CD14-positive monocyte (primary cell): ENCODE results near the gene SHISA6. TPM values are rescaled to one million over a fixed set of nuclear protein-coding genes. Genes with fewer than 3 reads are reported as not detected.

Experiments
- DNase-seq, 3 donors: peaks; one replicate each; pipeline ENCODE4 v3.0.0-alpha.2; 2011 to 2022
- H2AFZ ChIP-seq: 2 replicates; pipeline ENCODE4 v1.6.0; 2012; ENCODE audit warnings: mild to moderate bottlenecking, low read depth, low read length, inconsistent platforms; ENCODE audit not compliant: insufficient read depth, poor library complexity, severe bottlenecking
- H3K27ac ChIP-seq, 2 donors: 1 replicate in 1 of 2; 2 replicates in 1 of 2; pipeline ENCODE4 v1.5.1; 2012 to 2013; ENCODE audit warnings: low read length in 2 of 2, control low read depth in 1 of 2, inconsistent platforms in 1 of 2, low read depth in 1 of 2, mild to moderate bottlenecking in 1 of 2
- H3K27me3 ChIP-seq, 2 donors: one replicate each; pipeline versions ENCODE4 v1.6.0 to v1.6.1; 2011 to 2013; ENCODE audit warnings: low read length in 2 of 2; ENCODE audit not compliant: control insufficient read depth in 2 of 2, insufficient read depth in 2 of 2
- H3K36me3 ChIP-seq, 2 donors: replicated peaks in 1 of 2; 1 replicate in 1 of 2; 2 replicates in 1 of 2; pipeline versions ENCODE4 v1.5.1 to v1.6.1; 2012 to 2013; ENCODE audit warnings: low read length in 2 of 2, control low read depth in 1 of 2, inconsistent platforms in 1 of 2, mild to moderate bottlenecking in 1 of 2; ENCODE audit not compliant: insufficient read depth in 2 of 2, control insufficient read depth in 1 of 2
- H3K4me1 ChIP-seq, 2 donors: 1 replicate in 1 of 2; 2 replicates in 1 of 2; pipeline versions ENCODE4 v1.5.1 to v1.6.1; 2012 to 2013; ENCODE audit warnings: low read length in 2 of 2, control low read depth in 1 of 2, inconsistent platforms in 1 of 2, mild to moderate bottlenecking in 1 of 2, moderate library complexity in 1 of 2; ENCODE audit not compliant: insufficient read depth in 2 of 2, control insufficient read depth in 1 of 2
- H3K4me2 ChIP-seq: replicated peaks from 2 replicates; pipeline ENCODE3; 2012; ENCODE audit warnings: low read length, moderate library complexity, mild to moderate bottlenecking; ENCODE audit not compliant: poor library complexity, severe bottlenecking; ENCODE audit errors: extremely low read depth
- H3K4me3 ChIP-seq, 3 experiments: fragments of 200-600 bp in 1 of 3; sonication (generic) in 1 of 3; replicated peaks in 1 of 3; 1 replicate in 2 of 3; 2 replicates in 1 of 3; pipeline ENCODE4 v1.5.1; 2011 to 2013; ENCODE audit warnings: low read length in 3 of 3, mild to moderate bottlenecking in 3 of 3, control low read depth in 2 of 3, low read depth in 2 of 3, inconsistent platforms in 1 of 3, moderate library complexity in 1 of 3
- H3K79me2 ChIP-seq: 2 replicates; pipeline ENCODE4 v1.6.0; 2012; ENCODE audit warnings: mild to moderate bottlenecking, control low read depth, inconsistent platforms, low read length, moderate library complexity; ENCODE audit not compliant: insufficient read depth
- H3K9ac ChIP-seq: 2 replicates; pipeline ENCODE4 v1.6.0; 2017; ENCODE audit warnings: low read length, mild to moderate bottlenecking; ENCODE audit not compliant: insufficient read depth, poor library complexity, severe bottlenecking
- H3K9me3 ChIP-seq, 2 donors: replicated peaks in 1 of 2; 1 replicate in 1 of 2; 2 replicates in 1 of 2; pipeline versions ENCODE4 v1.5.1 to v1.6.1; 2012 to 2013; ENCODE audit warnings: low read length in 2 of 2, control low read depth in 1 of 2; ENCODE audit not compliant: control insufficient read depth in 1 of 2, insufficient read depth in 1 of 2
- H4K20me1 ChIP-seq: 2 replicates; pipeline ENCODE4 v1.6.0; 2012; ENCODE audit warnings: mild to moderate bottlenecking, low read length, control low read depth, moderate library complexity; ENCODE audit not compliant: insufficient read depth
- H3K27ac Mint-ChIP-seq, 7 donors: one replicate each; pipeline ENCODE4 v1.8.0; 2020; ENCODE audit warnings: mild to moderate bottlenecking in 7 of 7, mixed read lengths in 7 of 7, moderate library complexity in 6 of 7, inconsistent platforms in 2 of 7
- H3K27me3 Mint-ChIP-seq, 3 donors: one replicate each; pipeline ENCODE4 v1.8.0; 2021 to 2022; ENCODE audit warnings: low read depth in 3 of 3, mild to moderate bottlenecking in 3 of 3, mixed read lengths in 3 of 3, moderate library complexity in 3 of 3, inconsistent platforms in 1 of 3
- H3K36me3 Mint-ChIP-seq, 2 donors: one replicate each; pipeline ENCODE4 v1.8.0; 2020; ENCODE audit warnings: mixed read lengths in 2 of 2, inconsistent platforms in 1 of 2, mild to moderate bottlenecking in 1 of 2
- H3K4me1 Mint-ChIP-seq: one replicate; pipeline ENCODE4 v1.8.0; 2020; ENCODE audit warnings: mild to moderate bottlenecking, mixed read lengths
- H3K4me3 Mint-ChIP-seq, 2 donors: one replicate each; pipeline ENCODE4 v1.8.0; 2020; ENCODE audit warnings: mild to moderate bottlenecking in 2 of 2, mixed read lengths in 2 of 2, moderate library complexity in 1 of 2
- H3K9me3 Mint-ChIP-seq, 7 donors: one replicate each; pipeline ENCODE4 v1.8.0; 2020 to 2022; ENCODE audit warnings: mixed read lengths in 7 of 7, mild to moderate bottlenecking in 6 of 7, moderate library complexity in 6 of 7, inconsistent platforms in 2 of 7
- WGBS: methylation state at CpG from one replicate; pipeline ENCODE4 v1.1.5; 2013; ENCODE audit warnings: missing lambda C conversion rate; ENCODE audit not compliant: insufficient coverage; 5-methylcytosine and 5-hydroxymethylcytosine counted together
- intact Hi-C, 2 donors: fragments of 100-400 bp; cut with micrococcal nuclease; formaldehyde crosslinking; loops; one replicate each; pipeline versions ENCODE4 v1.15.0 to v1.15.1; 2023
- polyA plus RNA-seq, 3 donors: library from polyadenylated mRNA; depleted of rRNA in 1 of 3; unstranded in 2 of 3; stranded (reverse) in 1 of 3; fragments of 300-500 nt in 2 of 3; fragments of >200 nt in 1 of 3; fragmentation: Illumina TruSeq in 2 of 3; gene quantifications; 1 replicate in 2 of 3; 2 replicates in 1 of 3; pipeline ENCODE4 v1.2.3, GENCODE V29; 2012 to 2021
- TF ChIP-seq, protein P1 (sequence below): fragments of 200-600 bp; IDR thresholded peaks from one replicate; pipeline ENCODE4 v1.8.0; 2022; ENCODE audit warnings: antibody characterized with exemption, mild to moderate bottlenecking

Gene SHISA6
- polyA plus RNA-seq, 3 donors: not detected

DNA sequence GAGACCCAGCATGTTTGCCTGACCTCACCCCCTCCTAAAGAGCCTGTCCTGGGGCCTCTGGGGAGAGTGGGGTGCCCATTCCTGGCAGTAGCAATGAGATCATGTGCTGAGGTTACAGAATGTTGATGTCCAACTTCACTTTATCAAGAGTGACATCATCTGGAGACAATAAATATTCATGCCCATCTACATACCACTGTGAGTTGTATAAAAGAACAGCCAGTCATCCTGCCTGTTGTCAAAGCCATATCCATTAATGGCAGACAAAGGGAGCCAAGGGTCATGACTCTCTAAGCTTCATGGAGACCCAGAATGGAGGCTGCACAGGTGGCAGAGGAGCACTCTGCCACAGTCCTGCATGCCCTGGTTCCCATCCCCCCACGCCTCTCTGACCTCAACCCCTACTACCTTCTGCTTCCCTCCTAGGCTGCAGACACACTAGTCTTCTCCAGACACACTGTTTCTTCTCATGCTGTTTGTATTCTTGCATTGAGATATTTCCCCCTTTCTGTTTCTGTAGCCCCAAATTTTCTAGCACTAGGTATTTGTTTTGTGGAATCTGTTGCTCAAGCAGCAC is 27.1 kb downstream of the SHISA6 start:
- H3K36me3 ChIP-seq: no peaks in the 10 kb centered on the region
- H3K4me1 ChIP-seq: no peaks in the 10 kb centered on the region
- peaks cover 32 to 37% of the 10 kb centered on the region in 2 donors for H3K9me3 ChIP-seq
- H3K27ac ChIP-seq: no peak overlapping the region
- H3K4me2 ChIP-seq: no peak overlapping the region
- Mint-ChIP-seq H3K36me3 (no peaks in the 10 kb centered on the region), H3K27me3 (peaks cover 0 to 2% (median 1%) of the 10 kb centered on the region in 3 donors), H3K4me1 (no peaks in the 10 kb centered on the region), H3K9me3 (peaks cover 10 to 33% (median 24%) of the 10 kb centered on the region in 7 donors), H3K27ac (no peak overlapping the region), H3K4me3 (no peak overlapping the region)
- no peak overlapping the region for H3K4me3 ChIP-seq
- no peak for DNase-seq
- no peak overlapping the region for H3K9ac ChIP-seq
- no peak overlapping the region for H2AFZ ChIP-seq
- H3K27me3 ChIP-seq: no peaks in the 10 kb centered on the region
- TF ChIP-seq, protein P1, sequence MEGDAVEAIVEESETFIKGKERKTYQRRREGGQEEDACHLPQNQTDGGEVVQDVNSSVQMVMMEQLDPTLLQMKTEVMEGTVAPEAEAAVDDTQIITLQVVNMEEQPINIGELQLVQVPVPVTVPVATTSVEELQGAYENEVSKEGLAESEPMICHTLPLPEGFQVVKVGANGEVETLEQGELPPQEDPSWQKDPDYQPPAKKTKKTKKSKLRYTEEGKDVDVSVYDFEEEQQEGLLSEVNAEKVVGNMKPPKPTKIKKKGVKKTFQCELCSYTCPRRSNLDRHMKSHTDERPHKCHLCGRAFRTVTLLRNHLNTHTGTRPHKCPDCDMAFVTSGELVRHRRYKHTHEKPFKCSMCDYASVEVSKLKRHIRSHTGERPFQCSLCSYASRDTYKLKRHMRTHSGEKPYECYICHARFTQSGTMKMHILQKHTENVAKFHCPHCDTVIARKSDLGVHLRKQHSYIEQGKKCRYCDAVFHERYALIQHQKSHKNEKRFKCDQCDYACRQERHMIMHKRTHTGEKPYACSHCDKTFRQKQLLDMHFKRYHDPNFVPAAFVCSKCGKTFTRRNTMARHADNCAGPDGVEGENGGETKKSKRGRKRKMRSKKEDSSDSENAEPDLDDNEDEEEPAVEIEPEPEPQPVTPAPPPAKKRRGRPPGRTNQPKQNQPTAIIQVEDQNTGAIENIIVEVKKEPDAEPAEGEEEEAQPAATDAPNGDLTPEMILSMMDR: no peak
- H3K79me2 ChIP-seq: no peaks in the 10 kb centered on the region
- intact Hi-C loops: no loop called here
- 80% methylated on average over 1 of the region's 1 CpG for WGBS
- H4K20me1 ChIP-seq: no peaks in the 10 kb centered on the region

DNA sequence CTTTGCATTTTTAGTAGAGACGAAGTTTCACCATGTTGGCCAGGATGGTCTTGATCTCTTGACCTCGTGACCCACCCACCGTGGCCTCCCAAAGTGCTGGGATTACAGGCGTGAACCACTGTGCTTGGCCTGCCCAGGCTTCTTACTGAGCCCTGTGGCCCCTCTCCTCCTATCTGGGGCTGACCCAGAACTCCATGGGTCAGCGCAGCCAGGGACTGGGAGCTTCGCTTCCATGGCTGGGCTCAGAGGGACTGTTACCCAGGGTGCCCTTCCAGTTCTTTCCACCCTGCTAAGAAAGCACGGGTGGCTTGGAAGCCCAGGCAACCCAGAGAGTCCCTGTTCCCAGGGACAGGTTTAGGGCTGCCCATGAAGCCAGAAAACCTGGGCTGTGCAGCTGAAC is 28.2 kb downstream of the SHISA6 start:
- Mint-ChIP-seq H3K4me1 (no peaks in the 10 kb centered on the region), H3K27ac (no peak overlapping the region), H3K27me3 (peaks cover 0 to 2% (median 1%) of the 10 kb centered on the region in 3 donors), H3K4me3 (no peak overlapping the region), H3K9me3 (peaks cover 7 to 28% (median 20%) of the 10 kb centered on the region in 7 donors), H3K36me3 (no peaks in the 10 kb centered on the region)
- no peak overlapping the region for H3K27ac ChIP-seq
- H2AFZ ChIP-seq: no peak overlapping the region
- DNase-seq: no peak
- no peak overlapping the region for H3K4me2 ChIP-seq
- TF ChIP-seq, protein P1: no peak
- 87% methylated on average over 7 of the region's 7 CpGs for WGBS
- intact Hi-C loops: no loop called here
- no peaks in the 10 kb centered on the region for H3K27me3 ChIP-seq
- no peaks in the 10 kb centered on the region for H3K36me3 ChIP-seq
- no peaks in the 10 kb centered on the region for H3K79me2 ChIP-seq
- H3K4me3 ChIP-seq: no peak overlapping the region
- H3K9me3 ChIP-seq: peaks cover 35 to 41% of the 10 kb centered on the region in 2 donors
- no peaks in the 10 kb centered on the region for H4K20me1 ChIP-seq
- H3K9ac ChIP-seq: no peak overlapping the region
- no peaks in the 10 kb centered on the region for H3K4me1 ChIP-seq
